Testis (tissue), 3 donors: ENCODE results near the gene SLC38A10. TPM values are rescaled to one million over a fixed set of nuclear protein-coding genes. Genes with fewer than 3 reads are reported as not detected.

Source experiments
- DNase-seq: peaks from one replicate; pipeline ENCODE4 v3.0.0-alpha.2; 2019
- H3K27ac ChIP-seq, 2 donors: fragments of 200-600 bp; sonication (generic); one replicate each; pipeline ENCODE4 v1.5.1; 2019
- H3K27me3 ChIP-seq: fragments of 200-600 bp; sonication (generic); one replicate; pipeline ENCODE4 v1.5.1; 2019
- H3K36me3 ChIP-seq: fragments of 200-600 bp; sonication (generic); one replicate; pipeline ENCODE4 v1.5.1; 2017; ENCODE audit warnings: low read depth; ENCODE audit errors: missing control alignments
- H3K4me1 ChIP-seq: fragments of 200-600 bp; sonication (generic); one replicate; pipeline ENCODE4 v1.5.1; 2019
- H3K4me3 ChIP-seq, 2 donors: fragments of 200-600 bp; sonication (generic); one replicate each; pipeline ENCODE4 v1.5.1; 2017 to 2019
- H3K9me3 ChIP-seq: fragments of 200-600 bp; sonication (generic); one replicate; pipeline ENCODE4 v1.5.1; 2017
- POLR2A ChIP-seq: fragments of 450-650 bp; IDR thresholded peaks from one replicate; pipeline ENCODE4 v1.6.1; 2017; ENCODE audit warnings: antibody characterized with exemption, mild to moderate bottlenecking, moderate library complexity
- WGBS, 2 donors: methylation state at CpG; one replicate each; pipeline ENCODE4 v1.1.5; 2018; 5-methylcytosine and 5-hydroxymethylcytosine counted together
- intact Hi-C: fragments of 100-400 bp; cut with DNase I; formaldehyde crosslinking; loops from one replicate; pipeline ENCODE4 v1.15.1; 2023; ENCODE audit warnings: low total_unique reads
- polyA plus RNA-seq: library from polyadenylated mRNA; stranded (reverse); fragments of 350-450 nt; fragmentation: Illumina TruSeq; extraction: RNeasy Lipid Tissue Mini Kit (QIAGEN cat#74804); gene quantifications from one replicate; pipeline ENCODE4 v1.2.3, GENCODE V29; 2014; ENCODE audit warnings: low read depth, low replicate concordance; ENCODE audit not compliant: insufficient read depth
- total RNA-seq, 2 donors: library from RNA; depleted of rRNA; stranded (reverse); fragments of >200 nt; gene quantifications; one replicate each; pipeline ENCODE4 v1.2.3, GENCODE V29; 2016
- TF ChIP-seq, protein P1 (sequence below), 3 experiments: fragments of 450-650 bp in 2 of 3; fragments of 200-600 bp in 1 of 3; sonication (generic) in 1 of 3; IDR thresholded peaks; one replicate each; pipeline ENCODE4 v1.5.1; 2016 to 2019; ENCODE audit warnings: antibody characterized with exemption in 3 of 3, mild to moderate bottlenecking in 2 of 3, moderate library complexity in 1 of 3

The SLC38A10 gene
- total and polyA plus RNA-seq, 3 donors from 2014 or later = 77.1 to 150 (median 131) TPM

DNA sequence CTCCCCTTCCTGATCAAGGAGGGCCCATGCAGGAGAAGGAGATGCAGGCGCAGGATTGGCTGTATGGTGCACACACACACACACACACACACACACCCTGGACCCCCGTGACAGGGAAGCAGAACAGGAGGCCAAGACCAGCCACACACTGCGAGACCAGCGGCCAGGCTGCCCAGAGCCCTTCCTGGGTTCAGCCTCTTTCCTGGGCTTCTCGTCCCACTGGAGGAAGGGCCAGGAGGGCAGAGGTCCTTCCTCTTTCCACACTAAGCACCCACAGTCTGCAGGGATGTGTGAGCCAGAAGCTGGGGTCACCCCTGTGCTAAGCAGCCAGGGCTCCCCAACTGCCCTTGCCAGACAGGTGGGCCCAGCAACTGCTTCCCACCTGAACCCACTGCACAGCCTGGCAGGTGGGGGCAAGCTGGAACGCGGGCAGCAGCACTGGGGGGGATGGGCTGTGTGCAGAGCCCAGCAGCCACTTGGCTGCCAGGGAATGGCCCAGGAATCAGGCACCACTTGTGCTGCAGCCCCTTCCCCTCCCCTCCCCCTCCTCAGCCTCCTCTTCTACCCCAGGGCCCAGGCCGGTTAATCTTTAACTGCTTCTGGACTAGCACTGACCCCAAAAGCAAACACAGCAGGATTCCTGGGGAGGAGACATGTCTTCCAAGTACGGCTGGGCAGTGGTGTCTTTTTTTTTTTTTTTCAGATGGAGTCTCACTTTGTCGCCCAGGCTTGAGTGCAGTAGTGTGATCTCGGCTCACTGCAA is 44.6 kb upstream of the SLC38A10 start:
- intact Hi-C loops = loop anchor here (10.0 kb wide), 1 partner anchor 85 kb away; no protein-coding TSS in a partner anchor
- Histone ChIP-seq H3K27ac (no peak overlapping the region), H3K27me3 (no peaks in the 10 kb centered on the region), H3K4me3 (no peak overlapping the region), H3K4me1 (peaks cover 33% of the 10 kb centered on the region), H3K9me3 (no peaks in the 10 kb centered on the region), H3K36me3 (no peaks in the 10 kb centered on the region)
- DNase-seq = no peak
- 47 to 56% methylated on average over 7 to 11 of the region's 11 CpGs for WGBS, 2 donors
- TF ChIP-seq, protein P1, sequence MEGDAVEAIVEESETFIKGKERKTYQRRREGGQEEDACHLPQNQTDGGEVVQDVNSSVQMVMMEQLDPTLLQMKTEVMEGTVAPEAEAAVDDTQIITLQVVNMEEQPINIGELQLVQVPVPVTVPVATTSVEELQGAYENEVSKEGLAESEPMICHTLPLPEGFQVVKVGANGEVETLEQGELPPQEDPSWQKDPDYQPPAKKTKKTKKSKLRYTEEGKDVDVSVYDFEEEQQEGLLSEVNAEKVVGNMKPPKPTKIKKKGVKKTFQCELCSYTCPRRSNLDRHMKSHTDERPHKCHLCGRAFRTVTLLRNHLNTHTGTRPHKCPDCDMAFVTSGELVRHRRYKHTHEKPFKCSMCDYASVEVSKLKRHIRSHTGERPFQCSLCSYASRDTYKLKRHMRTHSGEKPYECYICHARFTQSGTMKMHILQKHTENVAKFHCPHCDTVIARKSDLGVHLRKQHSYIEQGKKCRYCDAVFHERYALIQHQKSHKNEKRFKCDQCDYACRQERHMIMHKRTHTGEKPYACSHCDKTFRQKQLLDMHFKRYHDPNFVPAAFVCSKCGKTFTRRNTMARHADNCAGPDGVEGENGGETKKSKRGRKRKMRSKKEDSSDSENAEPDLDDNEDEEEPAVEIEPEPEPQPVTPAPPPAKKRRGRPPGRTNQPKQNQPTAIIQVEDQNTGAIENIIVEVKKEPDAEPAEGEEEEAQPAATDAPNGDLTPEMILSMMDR (IDR thresholded peaks at IDR 0.05) = no peak

DNA sequence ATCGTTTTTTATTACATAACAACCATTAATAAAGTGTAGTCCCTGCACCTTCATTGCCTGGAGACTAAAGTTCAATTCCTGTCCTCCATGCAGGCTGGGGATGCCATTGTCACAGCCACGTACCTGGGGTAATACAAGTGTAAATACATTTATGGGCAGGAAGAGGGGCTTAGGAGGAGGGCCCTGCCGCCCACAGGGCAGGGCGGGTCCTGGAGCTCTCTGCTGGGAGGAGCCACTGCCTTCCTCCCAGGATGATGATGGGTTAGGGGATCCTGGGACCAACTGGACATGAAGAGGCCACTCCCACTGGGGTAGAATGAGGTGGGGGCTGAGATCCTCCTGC is 44.1 kb upstream of the SLC38A10 start:
- DNase-seq = no peak
- 56 to 60% methylated on average over 3 to 4 of the region's 4 CpGs for WGBS, 2 donors
- Histone ChIP-seq H3K4me1 (peaks cover 38% of the 10 kb centered on the region), H3K9me3 (no peaks in the 10 kb centered on the region), H3K27ac (peak overlapping the region in 1 of 2 donors; percentile 58), H3K4me3 (no peak overlapping the region), H3K27me3 (no peaks in the 10 kb centered on the region), H3K36me3 (no peaks in the 10 kb centered on the region)
- no peak for TF ChIP-seq POLR2A
- TF ChIP-seq, protein P1 (IDR thresholded peaks at IDR 0.05) = no peak
- intact Hi-C loops = loop anchor here (10.0 kb wide), 1 partner anchor 84 kb away; no protein-coding TSS in a partner anchor

DNA sequence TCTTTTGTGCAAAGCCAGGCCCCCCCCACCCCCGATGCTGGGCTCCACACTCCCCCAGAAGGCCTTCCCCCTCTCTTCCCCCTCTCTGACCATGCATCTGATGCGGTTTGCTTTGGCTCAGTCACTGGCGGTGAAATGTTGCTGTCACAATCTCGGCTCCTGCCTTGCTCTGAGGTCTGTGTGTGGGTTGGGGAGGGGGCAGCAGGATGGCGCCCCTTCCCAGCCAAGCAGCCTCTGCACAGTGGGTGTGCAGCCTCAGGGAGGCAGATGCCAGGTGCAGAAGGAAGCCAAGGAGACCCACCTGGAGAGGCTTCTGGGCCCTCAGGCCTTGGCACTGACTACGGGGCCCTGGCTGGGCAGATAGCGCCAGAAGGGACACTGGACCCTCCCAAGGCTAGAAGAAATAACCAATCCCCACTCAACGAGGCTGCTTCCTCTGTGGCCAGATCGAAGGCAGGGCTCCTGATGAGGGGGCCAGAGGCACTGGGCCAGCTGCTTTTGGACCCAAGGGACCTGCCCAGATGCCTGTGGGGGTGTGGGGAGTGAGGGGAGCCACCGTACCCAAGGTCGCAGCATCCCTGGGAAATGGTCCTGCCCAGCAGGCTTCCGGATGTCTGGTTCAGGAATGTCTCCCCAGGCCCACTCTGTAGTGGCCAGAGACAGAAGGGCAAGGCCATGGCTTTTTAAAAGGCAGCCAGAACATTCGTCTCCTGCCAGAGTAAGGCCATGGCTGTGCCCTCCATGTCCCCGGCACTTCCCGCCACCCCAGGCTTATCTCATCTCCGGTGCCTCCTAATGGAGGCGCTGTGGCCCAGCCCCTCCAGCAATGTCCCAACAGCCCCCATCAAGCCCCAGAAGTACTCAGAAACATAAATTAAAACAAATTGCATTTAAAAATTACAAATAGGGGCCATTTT is 43.4 kb upstream of the SLC38A10 start:
- intact Hi-C loops = loop anchor here (10.0 kb wide), 1 partner anchor 84 kb away; no protein-coding TSS in a partner anchor
- Histone ChIP-seq H3K9me3 (no peaks in the 10 kb centered on the region), H3K36me3 (no peaks in the 10 kb centered on the region), H3K27me3 (no peaks in the 10 kb centered on the region), H3K27ac (peak overlapping the region in 1 of 2 donors; percentile 58), H3K4me3 (no peak overlapping the region), H3K4me1 (peaks cover 39% of the 10 kb centered on the region)
- no peak for DNase-seq
- TF ChIP-seq, protein P1 (IDR thresholded peaks at IDR 0.05) = no peak
- no peak for TF ChIP-seq POLR2A
- 34 to 36% methylated on average over 13 to 17 of the region's 17 CpGs for WGBS, 2 donors

DNA sequence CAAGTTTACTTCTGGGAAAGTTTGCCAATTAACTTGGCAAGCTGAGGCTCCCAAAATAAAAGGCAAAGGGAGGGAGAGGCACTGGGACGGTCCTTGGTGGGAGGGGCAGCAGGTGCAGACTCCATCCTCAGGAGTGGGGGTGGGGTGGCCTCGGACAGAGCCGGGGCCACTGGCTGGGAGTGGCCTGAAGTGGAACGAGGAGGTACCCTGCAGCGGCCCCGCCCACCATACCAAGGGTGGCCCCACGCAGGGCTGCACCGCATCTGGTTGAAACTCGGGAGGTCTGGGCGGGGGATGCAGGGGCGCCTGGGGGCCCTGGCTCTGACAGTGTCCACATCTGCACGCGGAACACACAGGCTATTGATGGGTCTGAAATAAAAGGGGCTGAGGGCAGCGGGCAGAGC is 42.4 kb upstream of the SLC38A10 start:
- H3K36me3 ChIP-seq = no peaks in the 10 kb centered on the region
- H3K9me3 ChIP-seq = no peaks in the 10 kb centered on the region
- H3K27ac ChIP-seq = no peak overlapping the region
- no peak for DNase-seq
- peaks cover 39% of the 10 kb centered on the region for H3K4me1 ChIP-seq
- no peak for TF ChIP-seq POLR2A
- TF ChIP-seq, protein P1 (IDR thresholded peaks at IDR 0.05) = no peak
- no peaks in the 10 kb centered on the region for H3K27me3 ChIP-seq
- intact Hi-C loops = loop anchor here (10.0 kb wide), 1 partner anchor 83 kb away; no protein-coding TSS in a partner anchor
- H3K4me3 ChIP-seq = no peak overlapping the region
- WGBS, 2 donors = 46 to 57% methylated on average over 11 to 14 of the region's 14 CpGs
